HuH-7 (cell line): ENCODE data around the gene GPN1.
"Not testable (repeated sequence)": the region's sequence is repeated elsewhere in the genome, so short reads cannot be mapped to it uniquely, and the experiment has no call there.

Source experiments
- DNase-seq: peaks from one replicate; pipeline ENCODE4 v3.0.0; 2011; ENCODE audit warnings: low spot score

Gene GPN1

DNA sequence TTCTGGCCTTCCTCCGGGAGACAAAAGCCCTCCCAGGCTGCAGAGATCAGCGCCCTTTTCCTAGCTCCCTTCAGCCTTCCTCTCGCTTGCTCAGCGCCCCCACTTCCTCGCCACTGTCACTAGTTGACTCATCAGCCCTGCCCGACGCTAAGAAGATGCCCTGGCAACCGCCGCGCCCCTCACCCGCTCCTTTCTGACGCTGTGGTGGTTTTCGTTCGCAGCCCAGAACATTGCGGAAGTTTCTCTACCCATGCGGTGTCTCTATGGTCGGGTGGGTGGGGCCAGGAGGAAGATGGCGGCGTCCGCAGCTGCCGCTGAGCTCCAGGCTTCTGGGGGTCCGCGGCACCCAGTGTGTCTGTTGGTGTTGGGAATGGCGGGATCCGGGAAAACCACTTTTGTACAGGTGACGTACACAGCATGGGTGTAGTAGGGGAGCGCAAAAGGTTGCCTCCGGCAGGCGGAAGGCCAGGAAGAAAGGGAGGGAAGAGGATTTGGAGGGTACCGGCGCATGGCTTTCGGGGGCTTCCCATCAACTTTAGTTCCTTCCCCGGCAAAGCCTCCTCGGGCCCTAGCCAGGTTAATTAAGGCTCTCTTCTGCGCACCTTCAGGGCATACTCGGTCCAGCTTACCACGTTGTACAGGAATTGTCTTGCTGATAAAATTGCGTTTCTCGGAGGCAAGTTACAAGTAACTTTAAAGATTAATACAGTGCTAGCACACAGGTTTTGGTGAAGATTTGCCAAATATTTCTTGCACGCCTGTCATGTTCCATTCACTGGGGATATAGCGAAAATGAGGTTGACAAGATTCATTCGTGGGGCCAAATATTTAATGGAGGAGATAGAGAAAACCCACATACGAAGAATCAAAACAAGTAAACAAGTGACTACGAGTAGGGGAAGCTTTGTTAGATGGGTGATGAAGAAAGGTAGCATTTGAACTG, at the start of gene GPN1, which contains the start of gene CCDC121:
Gene GPN1 (plus strand): TSS at position 284 of the 943 bp plus-strand sequence. CDS start 9 bp downstream, at position 293.
Gene CCDC121 (minus strand): TSS at position 246 of the 943 bp plus-strand sequence. CDS start 1,213 bp downstream, outside the sequence.
- DNase-seq = peak; percentile 69

GRCh38 chr2:27581417-27582128, 47.3 kb upstream of the GPN1 start:
- no peak for DNase-seq

DNA sequence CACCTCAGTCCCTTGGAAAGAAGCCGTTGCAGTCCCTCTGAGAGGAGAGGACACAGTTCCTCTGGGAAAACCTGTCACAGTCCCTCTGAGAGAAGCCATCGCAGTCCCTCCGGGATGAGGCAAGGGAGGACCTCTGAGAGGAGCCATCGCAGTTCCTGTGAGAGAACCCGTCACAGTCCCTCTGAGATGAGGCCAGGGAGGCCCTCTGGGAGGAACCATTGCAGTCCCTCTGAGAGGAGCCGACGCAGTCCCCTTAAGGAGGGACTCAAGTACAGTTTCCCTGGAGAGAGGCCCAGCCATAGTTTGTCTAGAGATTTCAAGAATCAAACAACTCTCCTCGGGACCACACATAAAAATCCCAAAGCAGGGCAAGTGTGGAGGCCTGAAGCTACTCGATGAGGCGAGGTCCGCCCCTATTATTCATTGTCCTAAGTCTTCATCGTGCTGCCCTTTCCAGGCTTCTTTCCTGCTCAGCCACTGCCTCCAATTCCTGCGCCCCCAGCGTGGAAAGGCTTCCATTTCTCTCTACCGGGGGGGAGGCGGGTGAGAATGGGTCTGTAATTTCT, 46.6 kb upstream of the GPN1 start:
- DNase-seq = peak; percentile 7

DNA sequence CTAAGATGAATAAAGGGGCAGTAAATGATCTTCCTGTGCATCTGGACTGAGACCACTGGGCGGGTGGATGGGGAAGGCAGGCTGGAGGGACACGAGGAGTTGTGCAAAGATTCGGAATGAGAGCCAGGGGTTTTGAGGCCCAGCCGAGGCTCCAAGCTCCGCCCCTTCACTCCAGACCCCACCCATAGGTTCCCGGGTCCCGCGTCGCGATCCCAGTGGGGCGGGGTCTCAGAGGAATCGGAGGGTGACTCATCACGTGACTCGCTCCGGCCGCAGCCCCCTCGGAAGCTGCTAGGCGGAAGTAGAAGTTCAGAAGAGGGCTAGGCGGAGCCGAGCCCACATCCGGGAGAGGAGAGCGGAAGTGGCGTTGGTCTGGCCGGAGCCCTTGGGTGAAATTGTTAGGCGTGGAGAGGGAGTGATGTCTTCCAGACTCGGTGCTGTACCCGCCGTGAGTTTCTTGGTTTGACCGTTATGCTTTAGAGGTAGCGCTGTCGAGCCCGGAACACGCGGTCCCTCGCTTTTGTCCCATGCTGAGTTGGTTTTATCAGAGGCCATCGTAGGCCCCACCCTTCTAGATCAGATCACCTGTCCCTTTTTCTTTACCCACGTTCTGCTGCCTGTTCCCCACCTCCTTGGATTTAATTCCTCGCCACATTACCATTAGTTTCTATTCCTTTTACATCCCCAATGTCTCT, 46.0 kb upstream of the GPN1 start, which contains the start of gene ZNF512:
Gene ZNF512 (plus strand): TSS at position 348 of the 695 bp plus-strand sequence. CDS start 71 bp downstream, at position 419.
- DNase-seq = peak; percentile 89

GRCh38 chr2:27583390-27583915, 45.4 kb upstream of the GPN1 start:
- DNase-seq = no peak

DNA sequence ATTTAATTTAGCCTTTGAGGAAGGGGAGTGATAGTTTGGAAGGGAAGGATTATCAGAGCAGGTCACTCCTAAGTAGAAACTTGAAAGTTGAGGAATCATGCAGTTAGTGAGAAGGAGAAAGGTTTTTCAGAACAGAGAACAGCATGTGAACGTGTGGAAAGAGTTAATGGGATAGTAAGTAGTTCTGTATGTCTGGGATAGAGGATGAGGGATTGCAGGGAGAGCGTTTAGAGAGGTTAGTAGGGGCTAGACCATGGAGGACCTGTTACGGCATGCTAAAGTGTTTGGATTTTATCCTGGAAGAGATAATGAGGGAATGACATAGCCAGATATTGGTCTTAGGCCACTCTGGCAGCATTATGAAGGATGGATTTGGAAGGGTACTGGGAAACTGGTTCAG, 44.3 kb upstream of the GPN1 start:
- DNase-seq = no peak

DNA sequence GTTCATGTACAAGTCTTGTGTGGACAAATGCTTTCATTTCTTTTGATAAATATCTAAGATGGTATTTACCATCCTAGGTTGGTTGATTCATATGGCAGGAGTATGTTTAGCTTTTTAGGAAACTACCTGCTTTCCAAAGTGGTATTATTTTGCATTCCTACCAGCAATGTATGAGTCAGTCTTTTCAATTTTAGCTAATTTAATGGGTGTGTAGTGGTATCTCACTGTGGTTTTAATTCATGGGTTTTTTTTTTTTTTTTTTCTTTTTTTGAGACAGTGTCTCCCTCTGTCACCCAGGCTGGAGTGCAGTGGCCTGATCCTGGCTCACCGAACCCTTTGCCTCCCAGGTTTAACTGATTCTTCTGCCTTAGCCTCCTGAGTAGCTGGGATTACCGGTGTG, 41.8 kb upstream of the GPN1 start:
- no peak for DNase-seq

GRCh38 chr2:27588308-27588707, 40.5 kb upstream of the GPN1 start:
- DNase-seq = no peak

- DNase-seq = no peak
Observed at GRCh38 chr2:27591745-27592144, 37.1 kb upstream of the GPN1 start.

GRCh38 chr2:27593240-27593639, 35.6 kb upstream of the GPN1 start:
- no peak for DNase-seq

DNA sequence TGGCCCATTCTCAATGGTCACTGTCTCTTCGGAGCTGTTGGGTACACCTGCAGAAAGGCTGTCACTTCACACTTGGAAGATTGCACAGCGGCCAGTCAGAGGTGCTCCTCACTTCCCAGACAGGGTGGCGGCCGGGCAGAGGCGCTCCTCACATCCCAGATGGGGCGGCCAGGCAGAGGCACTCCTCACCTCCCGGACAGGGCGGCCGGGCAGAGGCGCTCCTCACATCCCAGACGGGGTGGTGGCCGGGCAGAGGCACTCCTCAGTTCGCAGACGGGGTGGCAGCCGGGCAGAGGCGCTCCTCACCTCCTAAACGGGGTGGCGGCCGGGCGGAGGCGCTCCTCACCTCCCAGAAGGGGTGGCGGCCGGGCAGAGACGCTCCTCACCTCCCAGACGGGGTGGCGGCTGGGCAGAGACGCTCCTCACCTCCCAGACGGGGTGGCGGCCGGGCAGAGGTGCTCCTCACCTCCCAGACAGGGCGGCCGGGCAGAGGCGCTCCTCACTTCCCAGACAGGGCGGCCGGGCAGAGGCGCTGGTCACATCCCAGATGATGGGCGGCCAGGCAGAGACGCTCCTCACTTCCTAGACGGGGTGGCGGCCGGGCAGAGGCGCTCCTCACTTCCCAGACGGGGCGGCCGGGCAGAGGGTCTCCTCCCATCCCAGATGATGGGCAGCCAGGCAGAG, 34.7 kb upstream of the GPN1 start:
- DNase-seq = not testable (repeated sequence)

DNA sequence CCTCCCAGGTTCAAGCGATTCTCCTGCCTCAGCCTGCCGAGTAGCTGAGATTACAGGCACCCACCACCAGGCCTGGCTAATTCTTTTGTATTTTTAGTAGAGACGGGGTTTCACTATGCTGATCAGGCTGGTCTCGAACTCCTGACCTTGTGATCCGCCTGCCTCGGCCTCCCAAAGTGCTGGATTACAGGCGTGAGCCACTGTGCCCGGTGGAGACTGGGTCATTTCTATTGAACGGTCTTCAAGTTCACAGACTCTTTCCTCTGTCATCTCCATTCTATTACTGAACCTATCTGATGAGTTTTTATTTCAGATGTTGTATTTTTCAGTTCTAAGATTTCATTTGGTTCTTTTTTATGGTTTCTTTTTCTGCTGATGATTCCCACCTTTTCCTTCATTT, 33.4 kb upstream of the GPN1 start:
- not testable (repeated sequence) for DNase-seq

GRCh38 chr2:27596627-27597026, 32.2 kb upstream of the GPN1 start:
- no peak for DNase-seq

- DNase-seq = no peak
Observed at GRCh38 chr2:27606611-27607010, 22.2 kb upstream of the GPN1 start.

DNA sequence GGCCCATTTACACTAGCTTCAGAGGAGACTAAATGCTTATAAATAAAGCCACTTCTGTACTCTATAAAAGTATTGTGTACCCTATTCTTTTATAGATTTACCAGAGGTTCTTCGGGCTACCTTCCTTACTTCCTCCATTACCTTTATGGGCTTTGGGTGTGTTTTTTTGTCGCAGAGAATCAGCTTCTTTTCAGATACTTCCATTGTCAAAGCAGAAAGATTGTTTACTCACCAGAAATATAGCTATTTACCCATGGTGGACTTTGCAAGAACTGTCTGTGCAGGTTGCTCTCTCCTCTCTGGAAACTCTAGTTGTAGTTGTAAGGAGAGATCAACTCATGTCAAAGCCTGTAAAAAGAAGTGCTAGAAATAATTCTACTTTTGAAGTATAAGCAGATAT, 14.9 kb upstream of the GPN1 start:
- DNase-seq = no peak

DNA sequence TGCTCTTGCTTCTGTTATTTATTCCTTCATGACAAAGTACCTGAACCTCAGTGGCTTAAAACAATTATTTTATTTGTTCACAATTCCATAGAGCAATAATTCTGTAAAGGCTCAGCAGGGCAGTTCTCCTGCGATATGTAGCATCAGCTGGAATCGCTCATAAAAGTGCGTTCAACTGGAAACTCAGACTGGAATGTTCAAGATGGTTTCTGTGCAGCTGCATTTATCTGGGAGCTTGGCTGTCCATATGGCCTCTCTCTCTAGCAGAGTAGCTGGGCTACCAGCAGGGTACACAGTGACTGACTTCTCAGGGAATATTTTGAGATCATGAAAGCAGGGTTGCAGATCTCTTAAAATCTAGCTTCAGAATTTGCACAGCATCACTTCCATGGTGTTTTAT, 13.5 kb upstream of the GPN1 start:
- no peak for DNase-seq

GRCh38 chr2:27621524-27621923, 7.3 kb upstream of the GPN1 start:
- DNase-seq = no peak

DNA sequence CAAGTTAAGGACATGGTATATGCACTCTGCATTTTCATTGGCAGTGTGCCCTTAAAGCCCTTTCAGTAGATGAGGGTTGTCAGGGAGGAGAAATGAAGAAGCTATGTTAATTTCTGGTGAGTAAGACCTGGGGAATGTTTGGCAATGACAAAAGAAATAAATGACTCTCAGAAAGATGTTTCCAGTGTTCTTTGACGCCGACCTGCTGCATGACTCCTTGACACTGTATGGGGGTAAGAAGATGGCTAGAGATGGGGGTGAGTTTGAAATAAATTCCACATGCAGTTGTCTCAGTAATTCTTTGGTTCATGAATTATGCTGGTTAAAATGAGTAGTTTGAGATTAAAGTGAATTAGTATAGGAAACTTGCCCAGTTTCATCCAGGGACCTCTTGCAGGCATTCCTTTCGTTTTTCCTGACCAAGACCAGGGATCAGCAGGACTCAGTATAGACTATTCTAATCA, 5.9 kb upstream of the GPN1 start:
- DNase-seq = no peak

DNA sequence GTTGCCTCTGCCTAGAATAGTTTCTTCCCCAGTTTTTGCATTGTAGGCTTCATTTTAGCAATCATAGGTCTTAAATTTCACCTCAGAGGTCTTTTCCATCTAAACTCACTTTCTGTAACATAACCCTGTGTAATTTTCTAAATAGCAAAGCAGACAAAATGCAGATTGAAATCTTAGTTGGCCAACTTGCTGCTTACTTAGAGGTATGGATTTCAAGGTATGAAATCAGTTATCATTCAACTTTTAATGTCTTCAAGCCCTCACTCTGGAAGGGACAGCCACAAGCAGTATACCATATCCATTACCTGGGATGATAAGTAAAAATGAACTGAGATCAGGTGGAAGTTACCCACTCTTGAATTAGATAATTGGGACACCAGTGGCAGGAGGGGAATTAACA, 3.9 kb upstream of the GPN1 start:
- DNase-seq = no peak

DNA sequence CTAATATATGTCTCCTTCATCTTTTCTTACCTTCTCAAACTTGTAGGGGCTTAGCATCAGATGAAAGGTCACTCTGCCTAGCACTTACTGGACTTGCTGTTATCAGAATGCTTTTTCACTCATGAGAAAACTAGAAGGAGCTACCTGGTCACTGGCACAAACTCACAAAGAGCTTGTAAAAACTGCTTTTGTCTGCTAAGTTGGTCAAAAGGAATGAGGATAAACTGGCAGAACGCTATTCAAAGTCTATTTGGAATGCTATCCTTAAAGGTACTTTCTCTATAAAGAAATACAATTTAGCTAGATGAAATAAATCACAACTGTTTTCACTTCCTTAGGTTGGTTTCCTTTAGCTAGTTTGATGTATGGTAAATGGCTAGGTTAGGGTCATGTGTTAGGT, 2.5 kb upstream of the GPN1 start:
- not testable (repeated sequence) for DNase-seq

DNA sequence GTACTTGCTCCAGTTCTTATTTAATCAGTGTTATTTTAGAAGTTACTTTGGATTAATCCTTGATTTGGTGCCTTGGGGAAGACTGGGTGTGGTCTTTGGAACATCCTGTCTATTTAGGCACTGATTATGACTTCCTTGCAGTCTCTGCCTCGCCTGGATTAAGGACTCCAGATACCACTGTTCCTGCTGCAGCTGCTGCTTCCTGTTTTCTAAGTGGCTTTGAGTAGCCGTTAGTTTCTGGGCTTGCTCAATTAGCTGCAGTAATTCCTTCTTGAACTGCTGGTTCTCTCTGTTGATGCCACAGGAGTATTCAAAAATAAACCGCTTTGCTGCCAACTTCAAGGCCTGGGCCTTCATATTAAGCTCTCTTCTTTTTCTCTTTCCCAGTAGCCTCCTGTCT, 1.9 kb upstream of the GPN1 start:
- DNase-seq = not testable (repeated sequence)
